GM10847 (cell line): ENCODE measurements around the gene PLEKHA7.

ENCODE experiments used
- POLR2A ChIP-seq: IDR thresholded peaks from 2 replicates; pipeline ENCODE4 v1.6.1; 2011; ENCODE audit not compliant: insufficient read length; ENCODE audit errors: extremely low read depth

PLEKHA7 gene

DNA sequence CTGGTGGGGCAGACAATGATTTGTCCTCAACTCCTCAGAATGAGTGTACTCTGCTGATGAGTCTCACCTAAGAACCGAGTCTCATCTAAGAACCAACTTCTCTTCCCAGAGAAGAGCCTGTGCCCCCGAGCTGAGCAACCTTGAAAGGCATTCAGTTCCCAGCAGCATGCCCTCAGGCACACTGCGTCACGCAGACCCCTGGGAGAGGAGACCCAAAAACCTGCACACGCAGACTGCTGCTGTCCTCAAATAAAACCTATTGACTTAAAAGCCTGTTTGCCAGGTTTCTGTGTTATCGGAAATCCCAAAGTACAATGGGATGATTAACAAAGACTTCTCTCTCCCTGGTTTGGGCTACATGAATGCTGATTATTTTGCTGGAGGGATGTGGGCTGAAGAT, 154.6 kb downstream of the PLEKHA7 start:
- TF ChIP-seq POLR2A, result no peak

DNA sequence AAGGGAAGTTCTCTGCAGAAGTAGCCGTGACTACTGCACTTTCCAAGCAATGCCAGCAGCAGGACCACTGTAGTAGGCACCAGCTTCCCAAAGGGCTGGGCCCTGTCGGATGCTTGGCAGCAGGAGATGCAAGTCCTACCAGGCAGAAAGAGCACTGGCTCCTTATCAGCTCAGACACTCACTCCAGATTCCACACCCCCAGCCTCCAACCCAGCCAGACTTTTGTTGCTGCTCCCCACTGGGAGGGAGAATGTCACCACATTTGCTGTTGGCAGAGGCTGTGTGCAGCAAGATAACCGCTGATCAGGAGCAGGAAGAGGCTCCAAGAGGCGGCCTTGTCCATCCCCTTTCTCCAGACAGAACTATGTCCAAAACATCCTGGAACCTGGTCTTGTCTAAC, 157.0 kb downstream of the PLEKHA7 start:
- TF ChIP-seq POLR2A, result no peak

DNA sequence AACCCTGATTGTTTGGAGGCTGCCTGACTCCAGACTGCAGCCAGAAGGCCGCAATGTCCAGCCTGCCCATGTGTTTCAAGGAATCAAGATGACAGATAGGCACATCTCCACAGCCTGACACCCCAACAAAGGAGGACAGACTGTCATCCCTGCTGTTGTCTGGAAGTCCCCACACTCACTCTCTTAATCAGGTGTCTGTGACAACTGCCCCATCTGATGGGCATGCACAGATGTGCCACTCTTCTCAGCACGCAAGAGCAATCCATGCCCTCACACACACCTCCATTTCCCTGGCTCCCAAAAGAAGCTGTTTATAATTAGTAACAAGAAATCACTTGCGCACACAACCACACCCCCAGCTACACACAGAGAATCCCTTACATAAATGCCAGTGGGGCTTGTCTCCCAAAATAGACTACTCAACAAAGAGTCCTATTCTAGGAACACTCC, 158.2 kb downstream of the PLEKHA7 start:
- TF ChIP-seq POLR2A, result no peak

DNA sequence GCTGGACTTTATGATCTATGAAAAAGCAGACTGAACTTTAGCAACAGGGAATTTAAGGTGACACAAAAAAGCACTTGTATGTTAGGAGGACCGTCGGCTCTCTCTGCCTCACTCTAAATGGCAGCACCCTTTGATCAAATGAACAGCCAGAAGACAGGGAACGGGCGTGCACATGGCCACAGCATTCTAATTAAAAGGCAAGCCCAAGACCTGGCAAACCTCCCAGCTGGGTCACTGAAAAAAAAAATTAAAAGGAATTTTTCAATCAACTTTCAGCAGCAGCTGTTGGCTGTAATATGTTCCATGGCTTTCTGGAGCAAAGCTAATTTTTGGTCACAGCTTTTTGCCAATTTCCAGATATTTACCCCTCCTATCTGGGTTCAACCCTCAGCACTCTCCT, 159.2 kb downstream of the PLEKHA7 start:
- no peak for TF ChIP-seq POLR2A

DNA sequence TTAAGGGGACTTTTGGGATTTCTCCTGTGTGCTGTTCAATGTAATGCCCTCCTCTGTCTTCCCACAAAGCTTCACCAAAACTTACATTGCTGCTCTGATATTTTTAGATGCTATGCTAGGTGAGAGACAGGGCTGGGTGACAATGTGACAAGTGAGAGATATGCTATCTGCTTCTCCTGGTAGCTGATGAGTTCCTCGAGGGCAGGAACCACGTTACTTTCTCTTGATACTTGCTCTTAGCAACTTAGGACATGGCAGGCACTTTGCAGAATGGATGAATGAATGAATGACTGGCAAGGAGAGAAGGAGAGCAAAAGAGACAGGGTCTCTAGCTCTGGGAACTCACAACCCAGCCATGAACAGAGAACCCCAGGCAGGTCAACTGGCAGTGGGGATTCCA, 160.4 kb downstream of the PLEKHA7 start:
- TF ChIP-seq POLR2A, result no peak

DNA sequence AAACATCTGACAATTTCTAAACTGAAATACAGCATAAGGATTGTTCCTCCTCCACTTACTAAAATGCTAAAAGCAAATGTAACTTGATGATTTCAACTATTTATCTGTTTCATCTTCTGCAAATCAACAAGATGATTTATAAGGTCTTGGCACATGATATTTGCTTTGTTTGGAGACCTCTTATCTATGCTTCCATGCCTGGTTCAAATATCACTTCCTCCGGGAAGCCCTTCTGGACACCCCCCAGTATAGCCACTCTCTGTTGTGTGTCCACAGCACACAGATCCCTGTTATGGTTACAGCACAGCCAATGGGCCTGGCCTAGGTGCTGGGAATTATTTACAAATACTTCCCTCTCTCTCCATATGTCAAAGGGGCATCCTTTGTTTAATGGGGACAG, 160.9 kb downstream of the PLEKHA7 start:
- no peak for TF ChIP-seq POLR2A

DNA sequence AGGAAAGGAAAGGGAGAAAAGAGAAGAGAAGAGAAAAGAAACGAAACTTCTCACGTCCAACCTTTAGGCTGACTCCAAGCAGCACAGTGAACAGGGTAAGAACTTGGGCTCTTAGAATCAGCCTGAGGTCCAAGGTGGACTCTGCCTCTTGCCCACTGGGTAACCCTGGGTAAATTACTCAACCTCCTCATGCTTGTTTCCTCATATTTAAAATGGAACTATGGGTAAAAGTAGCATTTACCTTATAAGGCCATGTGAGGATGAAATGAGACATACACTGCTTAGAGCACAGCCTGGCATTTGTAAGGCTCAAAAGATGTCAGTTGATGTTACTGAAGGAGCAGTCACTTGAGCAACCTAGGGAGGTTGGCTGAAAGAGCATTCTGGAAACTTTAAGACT, 167.9 kb downstream of the PLEKHA7 start:
- TF ChIP-seq POLR2A, result no peak

DNA sequence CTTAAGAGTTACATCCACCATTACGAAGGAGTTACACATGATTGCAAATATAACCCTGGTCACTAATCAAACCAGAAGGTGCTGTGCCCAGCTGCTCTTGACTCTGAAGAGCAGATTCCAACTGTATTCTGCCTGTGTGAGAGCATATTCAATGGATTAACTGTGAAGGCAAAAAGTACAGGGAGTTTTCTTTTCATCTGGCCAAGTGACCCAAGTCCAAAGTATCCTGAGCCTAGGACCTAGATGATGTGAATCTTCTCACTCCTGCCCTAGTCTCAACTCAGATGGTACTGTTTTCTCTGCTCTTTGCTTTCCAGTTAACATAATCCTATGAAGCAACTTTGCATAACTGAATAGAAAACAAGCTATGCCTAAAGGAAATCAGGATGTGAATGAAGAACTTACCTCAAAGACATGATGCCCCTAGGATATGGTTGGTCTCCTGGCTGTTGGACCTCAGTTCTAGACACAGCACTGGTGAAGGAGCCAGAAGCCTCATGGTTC, 169.9 kb downstream of the PLEKHA7 start:
- TF ChIP-seq POLR2A, result no peak

DNA sequence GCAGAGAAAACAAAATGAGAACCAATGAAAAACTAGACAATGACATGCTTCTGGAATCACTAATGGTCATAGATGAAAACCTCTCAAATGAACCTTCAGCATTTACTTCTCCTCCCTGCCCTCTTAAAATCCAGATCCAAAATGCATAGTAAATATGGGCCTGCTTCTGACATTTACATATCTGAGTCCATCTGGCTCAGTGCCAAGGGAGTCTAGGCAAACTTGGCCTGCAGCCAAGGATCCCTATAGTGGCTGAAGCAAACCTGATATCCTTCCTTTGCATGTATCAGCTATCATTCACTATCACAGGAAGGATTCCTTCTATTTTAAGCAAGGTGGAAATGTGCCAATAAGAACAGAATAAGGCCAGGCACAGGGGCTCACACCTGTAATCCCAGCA, 170.9 kb downstream of the PLEKHA7 start:
- TF ChIP-seq POLR2A, result no peak

DNA sequence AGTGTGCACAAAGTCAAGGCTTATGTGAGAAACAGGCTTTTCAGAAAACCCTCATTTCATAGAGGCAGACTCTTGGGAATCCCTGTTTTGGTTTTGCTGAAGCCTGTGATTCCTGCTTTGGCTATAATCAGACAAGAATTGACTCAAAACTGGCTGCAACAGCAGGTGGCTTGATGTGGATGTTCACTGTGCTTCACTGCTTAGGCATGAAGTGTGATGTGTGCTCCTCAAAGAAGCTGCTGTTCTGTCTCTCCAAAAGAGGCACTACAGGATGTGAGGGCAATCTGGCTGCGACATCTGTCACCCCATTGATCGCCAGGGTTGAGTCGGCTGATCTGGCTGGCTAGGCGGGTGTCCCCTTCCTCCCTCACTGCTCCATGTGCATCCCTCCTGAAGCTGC, 172.2 kb downstream of the PLEKHA7 start:
- TF ChIP-seq POLR2A, result no peak

DNA sequence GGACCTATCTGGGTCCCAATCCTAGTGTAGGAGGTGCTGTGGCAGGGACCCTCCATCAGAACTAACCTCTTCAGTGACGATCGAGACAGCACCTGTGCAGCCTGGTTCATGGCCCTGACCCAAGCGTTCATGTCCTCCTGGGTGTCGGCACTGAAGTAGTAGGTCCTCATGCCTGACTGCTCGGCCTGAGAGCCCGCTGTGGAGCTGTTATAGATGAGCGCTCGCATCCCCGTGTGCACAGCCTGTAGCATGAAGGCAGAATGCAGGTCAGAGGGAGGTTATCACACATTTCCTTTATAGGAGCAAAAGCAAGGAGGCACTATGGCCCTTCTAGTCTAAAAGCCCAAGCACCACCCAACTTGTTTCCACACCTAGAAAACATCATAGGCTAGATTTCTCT, 172.7 kb downstream of the PLEKHA7 start:
- no peak for TF ChIP-seq POLR2A

DNA sequence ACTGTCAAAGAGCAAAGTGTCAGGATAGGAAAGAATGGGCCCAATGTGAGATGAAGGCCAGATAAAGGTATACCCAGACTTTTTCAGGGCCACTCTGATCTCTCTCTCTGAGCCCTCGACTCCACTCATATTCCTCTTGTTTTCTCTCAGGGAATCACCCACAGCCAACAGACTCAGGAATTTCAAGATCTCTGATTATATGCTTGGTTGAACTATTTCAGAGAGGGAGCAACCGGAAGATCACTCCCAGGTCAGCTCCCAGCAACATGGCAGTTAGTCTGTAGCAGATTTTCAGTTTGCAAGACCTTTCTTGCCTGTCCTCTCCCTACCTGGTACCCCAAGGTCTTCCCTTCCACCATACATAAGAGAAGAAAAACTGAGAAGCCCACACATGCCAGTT, 173.3 kb downstream of the PLEKHA7 start:
- TF ChIP-seq POLR2A, result no peak

DNA sequence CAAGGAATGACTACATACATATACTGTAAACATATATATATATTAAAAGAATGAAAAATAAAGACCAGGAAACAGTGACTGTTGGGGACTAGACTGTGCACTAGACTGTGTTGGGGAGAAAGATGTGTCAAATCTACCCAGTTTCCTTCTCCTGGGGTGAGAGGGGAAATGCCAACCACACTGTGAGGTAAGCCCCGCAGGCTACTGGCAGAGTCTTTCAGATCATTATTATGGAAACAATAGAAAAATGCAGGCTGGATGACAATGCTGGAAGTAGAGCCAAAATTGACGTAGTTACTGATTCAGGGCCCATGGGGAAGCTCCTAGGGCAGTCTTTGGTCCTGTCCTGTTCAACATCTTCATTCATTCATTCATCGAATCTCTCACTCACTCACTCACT, 174.4 kb downstream of the PLEKHA7 start:
- no peak for TF ChIP-seq POLR2A

DNA sequence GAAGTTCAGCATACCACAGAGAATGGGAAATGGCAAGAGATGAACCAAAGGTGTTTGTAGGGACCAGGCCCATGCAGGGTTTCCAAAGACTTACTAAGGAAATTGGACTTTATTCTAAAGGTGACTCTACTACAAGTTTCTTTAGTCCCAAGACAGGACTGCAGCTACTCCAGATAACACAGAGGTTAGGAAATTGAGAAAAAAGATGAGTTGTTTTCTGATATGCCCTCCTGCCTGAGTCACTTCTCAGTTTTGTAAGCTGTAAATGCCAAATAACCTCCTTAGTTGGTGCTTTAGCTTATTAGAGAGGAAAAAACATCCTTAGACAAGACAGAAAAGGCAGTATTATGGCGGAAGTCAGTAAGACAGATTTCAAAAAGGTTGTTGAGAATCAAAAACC, 179.8 kb downstream of the PLEKHA7 start:
- no peak for TF ChIP-seq POLR2A

DNA sequence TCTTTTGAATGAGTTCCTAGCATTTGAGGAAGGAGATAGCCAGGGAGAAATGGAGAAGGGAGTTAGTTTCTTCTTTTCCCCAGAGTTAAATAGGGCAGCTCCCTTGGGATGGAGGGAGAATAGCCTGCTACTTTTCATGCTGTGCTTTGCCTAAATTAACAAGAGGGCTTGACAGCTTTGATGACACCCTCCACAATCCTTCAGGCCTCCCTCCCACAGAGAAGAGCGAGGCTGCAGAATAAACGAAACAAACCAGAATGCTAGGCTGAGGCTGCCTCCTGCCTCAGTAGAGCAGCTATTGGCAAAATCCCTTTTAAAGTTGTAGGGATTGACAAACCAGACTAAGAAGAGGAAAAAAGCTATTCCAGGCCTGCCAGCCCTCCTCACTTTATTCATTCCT, 181.2 kb downstream of the PLEKHA7 start:
- no peak for TF ChIP-seq POLR2A

DNA sequence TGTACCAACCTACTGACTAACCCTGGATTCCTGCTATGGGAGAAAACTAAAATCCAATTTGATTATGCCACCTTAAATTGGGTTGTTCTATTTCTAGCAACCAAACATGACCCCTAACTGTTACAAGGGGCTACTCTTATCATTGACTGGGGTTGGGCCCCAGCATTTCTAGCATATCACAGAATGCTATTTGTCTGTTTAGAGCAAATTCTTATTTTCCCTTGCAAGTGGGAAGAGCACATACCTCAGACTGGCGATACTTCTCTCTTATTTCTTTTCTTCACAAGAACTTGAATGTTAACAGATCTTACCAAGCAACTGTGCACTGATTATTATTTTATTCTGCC, 182.0 kb downstream of the PLEKHA7 start:
- TF ChIP-seq POLR2A, result no peak

DNA sequence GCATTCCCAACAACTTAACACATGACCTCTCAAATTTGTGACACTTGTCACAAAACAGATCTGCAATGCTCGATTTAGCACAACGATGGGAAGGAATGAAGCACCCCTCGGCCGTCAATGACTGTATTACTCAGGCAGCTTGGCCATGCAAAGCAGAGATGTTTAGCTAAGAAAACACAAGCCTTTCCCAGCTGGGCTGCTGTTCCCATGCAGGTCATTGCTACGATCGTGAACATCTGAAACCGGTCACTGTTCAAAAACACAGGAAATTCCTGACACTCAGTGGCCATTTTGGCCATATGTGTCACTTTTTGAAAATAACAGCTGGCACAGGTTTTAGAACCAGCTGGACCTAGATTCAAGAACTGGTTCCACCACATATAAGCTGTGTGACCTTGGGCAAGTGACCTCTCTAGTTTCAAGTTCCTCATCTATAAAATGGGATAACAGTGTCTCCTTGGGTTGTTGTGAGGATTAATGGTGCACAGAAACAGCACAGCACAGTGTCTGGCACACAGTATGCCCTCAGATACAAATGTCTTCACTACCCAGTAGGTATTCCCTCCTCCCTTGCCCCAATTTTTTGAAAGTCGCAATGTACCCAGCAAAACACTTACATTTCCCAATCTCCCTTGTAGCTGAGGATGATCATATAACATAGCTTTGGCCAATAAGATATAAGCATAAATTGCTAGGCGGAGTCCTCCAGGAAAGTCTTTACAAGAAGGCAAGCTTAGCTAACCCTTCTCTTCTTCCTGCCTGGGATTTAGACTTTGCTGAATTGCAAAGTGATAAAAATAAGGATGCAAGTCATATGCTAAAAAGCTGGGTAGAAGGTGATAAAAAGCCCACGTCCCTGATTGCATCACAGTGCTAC, 182.7 kb downstream of the PLEKHA7 start:
- TF ChIP-seq POLR2A, result no peak
